ENCODE results near the gene LY6G5C.

Gene LY6G5C

GRCh38 chr6:31639449-31639861, 41.4 kb downstream of the LY6G5C start:
- no peak for DNase-seq

- DNase-seq, result no peak
These were observed 41.8 kb downstream of the LY6G5C start for GRCh38 chr6:31639043-31639442.

GRCh38 chr6:31636698-31637596, 43.9 kb downstream of the LY6G5C start:
- DNase-seq, result no peak

- DNase-seq, result no peak
These were observed 45.8 kb downstream of the LY6G5C start for GRCh38 chr6:31634969-31635575.

GRCh38 chr6:31634131-31634530, 46.7 kb downstream of the LY6G5C start:
- no peak for DNase-seq

- no peak for DNase-seq
These were observed 47.4 kb downstream of the LY6G5C start for GRCh38 chr6:31633447-31633846.

- DNase-seq, result no peak
These were observed 48.5 kb downstream of the LY6G5C start for GRCh38 chr6:31632279-31632946.

GRCh38 chr6:31631681-31632278, 49.1 kb downstream of the LY6G5C start:
- no peak for DNase-seq

GRCh38 chr6:31631209-31631608, 49.7 kb downstream of the LY6G5C start:
- no peak for DNase-seq

GRCh38 chr6:31630177-31630934, 50.5 kb downstream of the LY6G5C start:
- DNase-seq, result no peak

GRCh38 chr6:31629014-31629413, 51.9 kb downstream of the LY6G5C start:
- DNase-seq, result no peak

GRCh38 chr6:31627690-31628287, 53.1 kb downstream of the LY6G5C start:
- no peak for DNase-seq

- DNase-seq, result no peak
These were observed 53.9 kb downstream of the LY6G5C start for GRCh38 chr6:31626952-31627351.
